Measurements from ENCODE around the gene LPAR4. TPM values are rescaled to one million over a fixed set of nuclear protein-coding genes. Genes with fewer than 3 reads are reported as not detected.

Gene LPAR4
- total RNA-seq, 1 donor from 2014 or later = 40.8 TPM

Other genes with a start within 250 kb of the LPAR4 start
- 1.9 TPM for gene RTL3, start 88.4 kb upstream of the LPAR4 start, total RNA-seq
- gene P2RY10, start 197.7 kb downstream of the LPAR4 start, total RNA-seq = 0.62 TPM